ENCODE measurements around the gene RRP36. TPM values are rescaled to one million over a fixed set of nuclear protein-coding genes. Genes with fewer than 3 reads are reported as not detected.

RRP36 gene
- total RNA-seq, 1 donor from 2014 or later = 89.1 TPM

DNA sequence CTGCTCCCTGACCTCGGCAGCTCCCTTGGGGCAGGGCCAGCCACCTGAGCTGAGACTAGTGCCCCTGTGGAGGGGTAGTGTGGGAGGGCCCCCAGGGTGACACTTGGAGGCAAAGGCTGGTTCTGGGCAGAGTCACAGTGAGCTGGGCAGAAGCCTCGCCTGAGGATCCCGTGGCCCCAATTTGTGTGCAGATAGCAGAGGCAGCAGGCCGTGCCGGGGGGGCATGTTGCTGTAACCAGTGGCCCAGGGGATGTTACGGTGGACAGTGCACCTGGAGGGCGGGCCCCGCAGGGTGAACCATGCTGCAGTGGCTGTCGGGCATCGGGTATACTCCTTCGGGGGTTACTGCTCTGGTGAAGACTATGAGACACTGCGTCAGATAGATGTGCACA is 4.5 kb upstream of the RRP36 start:
- no peak for DNase-seq (ENCODE audit: low read depth, low spot score)
- Mint-ChIP-seq H3K27me3 (ENCODE audit: low read depth) (no peaks in the 10 kb centered on the region), H3K27ac (ENCODE audit: unreplicated experiment) (no peak overlapping the region), H3K4me1 (peaks cover 34% of the 10 kb centered on the region), H3K36me3 (ENCODE audit: low read depth) (peaks cover 4% of the 10 kb centered on the region), H3K9me3 (no peaks in the 10 kb centered on the region), H3K4me3 (peak overlapping the region; percentile 95)
- TF ChIP-seq, protein P1, sequence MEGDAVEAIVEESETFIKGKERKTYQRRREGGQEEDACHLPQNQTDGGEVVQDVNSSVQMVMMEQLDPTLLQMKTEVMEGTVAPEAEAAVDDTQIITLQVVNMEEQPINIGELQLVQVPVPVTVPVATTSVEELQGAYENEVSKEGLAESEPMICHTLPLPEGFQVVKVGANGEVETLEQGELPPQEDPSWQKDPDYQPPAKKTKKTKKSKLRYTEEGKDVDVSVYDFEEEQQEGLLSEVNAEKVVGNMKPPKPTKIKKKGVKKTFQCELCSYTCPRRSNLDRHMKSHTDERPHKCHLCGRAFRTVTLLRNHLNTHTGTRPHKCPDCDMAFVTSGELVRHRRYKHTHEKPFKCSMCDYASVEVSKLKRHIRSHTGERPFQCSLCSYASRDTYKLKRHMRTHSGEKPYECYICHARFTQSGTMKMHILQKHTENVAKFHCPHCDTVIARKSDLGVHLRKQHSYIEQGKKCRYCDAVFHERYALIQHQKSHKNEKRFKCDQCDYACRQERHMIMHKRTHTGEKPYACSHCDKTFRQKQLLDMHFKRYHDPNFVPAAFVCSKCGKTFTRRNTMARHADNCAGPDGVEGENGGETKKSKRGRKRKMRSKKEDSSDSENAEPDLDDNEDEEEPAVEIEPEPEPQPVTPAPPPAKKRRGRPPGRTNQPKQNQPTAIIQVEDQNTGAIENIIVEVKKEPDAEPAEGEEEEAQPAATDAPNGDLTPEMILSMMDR (conservative IDR thresholded peaks at IDR 0.05) = no peak

GRCh38 chr6:43019152-43019551 is 2.3 kb upstream of the RRP36 start:
- Mint-ChIP-seq H3K36me3 (ENCODE audit: low read depth) (peaks cover 4% of the 10 kb centered on the region), H3K9me3 (no peaks in the 10 kb centered on the region), H3K4me1 (peaks cover 14% of the 10 kb centered on the region), H3K4me3 (peak overlapping the region; percentile 95), H3K27me3 (ENCODE audit: low read depth) (no peaks in the 10 kb centered on the region), H3K27ac (ENCODE audit: unreplicated experiment) (peak overlapping the region; percentile 41)
- no peak for DNase-seq (ENCODE audit: low read depth, low spot score)
- TF ChIP-seq, protein P1 (conservative IDR thresholded peaks at IDR 0.05) = no peak

DNA sequence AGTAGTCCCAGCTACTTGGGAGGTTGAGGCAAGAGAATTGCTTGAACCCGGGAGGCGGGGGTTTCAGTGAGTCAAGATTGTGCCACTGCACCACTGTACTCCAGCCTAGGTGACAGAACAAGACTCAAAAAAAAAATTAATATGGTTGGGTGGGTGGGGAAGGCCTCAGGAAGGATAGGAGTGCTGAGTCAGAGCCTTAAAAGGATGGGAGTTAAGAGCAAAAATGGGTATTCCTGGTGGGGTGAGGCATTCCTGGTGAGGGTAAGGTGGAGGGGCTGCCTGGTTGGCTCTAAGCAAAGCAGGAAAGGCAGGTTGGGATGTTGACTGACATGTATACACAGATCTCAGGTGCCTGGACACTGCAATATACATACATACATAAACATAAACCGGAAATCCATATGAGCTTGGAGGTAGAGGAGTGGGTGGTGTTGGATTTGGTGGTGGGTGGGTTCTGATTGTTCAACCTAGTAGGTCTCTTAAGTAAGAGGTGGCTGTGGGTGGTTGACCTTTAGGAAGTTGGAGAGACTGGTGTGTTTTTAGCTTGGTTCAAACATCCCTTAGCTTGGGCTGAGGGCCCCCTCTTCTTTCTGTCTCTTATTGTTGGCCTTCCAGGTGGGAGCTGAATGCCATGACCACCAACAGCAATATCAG is 1.2 kb upstream of the RRP36 start:
- no peak for DNase-seq (ENCODE audit: low read depth, low spot score)
- H3K27ac Mint-ChIP-seq (ENCODE audit: unreplicated experiment) = no peak overlapping the region
- H3K36me3 Mint-ChIP-seq (ENCODE audit: low read depth) = peaks cover 11% of the 10 kb centered on the region
- no peaks in the 10 kb centered on the region for H3K27me3 Mint-ChIP-seq (ENCODE audit: low read depth)
- H3K4me1 Mint-ChIP-seq = peaks cover 4% of the 10 kb centered on the region
- TF ChIP-seq, protein P1 (conservative IDR thresholded peaks at IDR 0.05) = no peak
- no peaks in the 10 kb centered on the region for H3K9me3 Mint-ChIP-seq
- peak overlapping the region; percentile 95 for H3K4me3 Mint-ChIP-seq

GRCh38 chr6:43020847-43021246 is 576 bp upstream of the RRP36 start:
- H3K27me3 Mint-ChIP-seq (ENCODE audit: low read depth) = no peaks in the 10 kb centered on the region
- H3K4me1 Mint-ChIP-seq = peaks cover 4% of the 10 kb centered on the region
- no peak for DNase-seq (ENCODE audit: low read depth, low spot score)
- no peak overlapping the region for H3K27ac Mint-ChIP-seq (ENCODE audit: unreplicated experiment)
- peak overlapping the region; percentile 95 for H3K4me3 Mint-ChIP-seq
- H3K36me3 Mint-ChIP-seq (ENCODE audit: low read depth) = peaks cover 13% of the 10 kb centered on the region
- TF ChIP-seq, protein P1 (conservative IDR thresholded peaks at IDR 0.05) = no peak
- H3K9me3 Mint-ChIP-seq = no peaks in the 10 kb centered on the region

DNA sequence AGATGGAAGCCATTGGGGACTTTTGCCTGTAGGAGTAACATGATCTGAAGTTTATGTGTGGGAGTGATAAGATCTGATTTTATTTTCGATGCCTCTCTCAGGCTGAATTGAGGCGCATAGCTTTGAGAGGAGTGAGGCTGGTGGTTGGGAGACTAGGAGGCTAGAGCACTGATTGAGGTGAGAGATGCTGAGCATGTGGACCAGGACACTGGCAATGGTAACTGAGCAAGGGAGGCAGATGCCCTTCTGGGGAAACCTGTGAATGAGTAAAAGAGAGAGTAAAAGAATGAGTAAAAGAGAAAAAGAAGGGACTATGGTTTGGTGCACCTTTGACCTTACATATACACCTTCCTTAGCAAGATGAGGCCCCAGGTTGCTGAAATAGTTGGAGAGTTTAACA is 3.0 kb downstream of the RRP36 start:
- DNase-seq (ENCODE audit: low read depth, low spot score) = no peak
- Mint-ChIP-seq H3K36me3 (ENCODE audit: low read depth) (peaks cover 20% of the 10 kb centered on the region), H3K27ac (ENCODE audit: unreplicated experiment) (no peak overlapping the region), H3K9me3 (no peaks in the 10 kb centered on the region), H3K4me3 (peak overlapping the region; percentile 75), H3K4me1 (peaks cover 8% of the 10 kb centered on the region), H3K27me3 (ENCODE audit: low read depth) (no peaks in the 10 kb centered on the region)
- TF ChIP-seq, protein P1 (conservative IDR thresholded peaks at IDR 0.05) = no peak
